ENCODE results near the gene SMYD1. TPM values are rescaled to one million over a fixed set of nuclear protein-coding genes. Genes with fewer than 3 reads are reported as not detected.

Gene SMYD1
- total and polyA plus RNA-seq, 8 donors: 0.05 to 0.20 (median 0.06) TPM; not detected in 5

GRCh38 chr2:88085099-88085498, 17.5 kb downstream of the SMYD1 start:
- DNase-seq: no peak

GRCh38 chr2:88085602-88086001, 18.0 kb downstream of the SMYD1 start:
- Histone ChIP-seq H3K4me3 (no peak overlapping the region), H3K27ac (no peak overlapping the region), H3K27me3 (no peaks in the 10 kb centered on the region), H3K9me3 (no peaks in the 10 kb centered on the region), H3K4me1 (no peaks in the 10 kb centered on the region), H3K36me3 (no peaks in the 10 kb centered on the region)
- TF ChIP-seq CTCF (IDR thresholded peaks at IDR 0.05): no peak
- ATAC-seq (no peak), DNase-seq (no peak)
- intact Hi-C loops (cut with DNase I): no loop called here

More at GRCh38 chr2:88085099-88085498, 17.5 kb downstream of the SMYD1 start:
- intact Hi-C loops (cut with DNase I): no loop called here
- H3K4me3 ChIP-seq: no peak overlapping the region
- TF ChIP-seq CTCF (IDR thresholded peaks at IDR 0.05): no peak
- no peaks in the 10 kb centered on the region for H3K9me3 ChIP-seq
- H3K4me1 ChIP-seq: no peaks in the 10 kb centered on the region
- no peak overlapping the region for H3K27ac ChIP-seq
- H3K27me3 ChIP-seq: no peaks in the 10 kb centered on the region
- no peak for ATAC-seq
- H3K36me3 ChIP-seq: no peaks in the 10 kb centered on the region

GRCh38 chr2:88086401-88086800, 18.8 kb downstream of the SMYD1 start:
- Histone ChIP-seq H3K4me3 (no peak overlapping the region), H3K27me3 (no peaks in the 10 kb centered on the region), H3K36me3 (no peaks in the 10 kb centered on the region), H3K4me1 (no peaks in the 10 kb centered on the region), H3K27ac (no peak overlapping the region), H3K9me3 (no peaks in the 10 kb centered on the region)
- DNase-seq: no peak
- no peak for TF ChIP-seq CTCF (IDR thresholded peaks at IDR 0.05)
- intact Hi-C loops (cut with DNase I): no loop called here
- no peak for ATAC-seq

- no peak for TF ChIP-seq CTCF (IDR thresholded peaks at IDR 0.05)
- Histone ChIP-seq H3K4me1 (no peaks in the 10 kb centered on the region), H3K36me3 (no peaks in the 10 kb centered on the region), H3K4me3 (no peak overlapping the region), H3K27me3 (no peaks in the 10 kb centered on the region), H3K27ac (no peak overlapping the region), H3K9me3 (no peaks in the 10 kb centered on the region)
- DNase-seq (no peak), ATAC-seq (no peak)
- intact Hi-C loops (cut with DNase I): no loop called here
Observed at GRCh38 chr2:88087073-88087472, 19.4 kb downstream of the SMYD1 start.

GRCh38 chr2:88087763-88088162, 20.1 kb downstream of the SMYD1 start:
- no peak for TF ChIP-seq CTCF (IDR thresholded peaks at IDR 0.05)
- Histone ChIP-seq H3K27me3 (no peaks in the 10 kb centered on the region), H3K4me3 (no peak overlapping the region), H3K27ac (no peak overlapping the region), H3K4me1 (no peaks in the 10 kb centered on the region), H3K9me3 (no peaks in the 10 kb centered on the region), H3K36me3 (no peaks in the 10 kb centered on the region)
- DNase-seq: no peak
- ATAC-seq: no peak
- intact Hi-C loops (cut with DNase I): no loop called here
